GM12878 (cell line): ENCODE data around the gene IRF1.

ENCODE experiments used
- CHD1 ChIP-seq: IDR thresholded peaks from 2 replicates; pipeline ENCODE4 v1.6.1; 2012; ENCODE audit warnings: low read depth, low read length, improper control_type of control experiment
- NR2C1 ChIP-seq: fragments of 450-650 bp; IDR thresholded peaks from 2 replicates; pipeline ENCODE4 v1.6.1; 2017; ENCODE audit warnings: antibody characterized with exemption, mild to moderate bottlenecking, moderate library complexity
- POLR2A ChIP-seq: IDR thresholded peaks from 2 replicates; pipeline ENCODE4 v1.6.1; 2011; ENCODE audit warnings: low read depth, mild to moderate bottlenecking, low read length
- RAD21 ChIP-seq: IDR thresholded peaks from 2 replicates; pipeline ENCODE4 v1.6.1; 2011; ENCODE audit warnings: mild to moderate bottlenecking, low read depth, low read length, moderate library complexity; ENCODE audit not compliant: insufficient read depth
- REST ChIP-seq: IDR thresholded peaks from 2 replicates; pipeline ENCODE4 v1.6.1; 2012; ENCODE audit warnings: mild to moderate bottlenecking, low read depth, low read length
- TF ChIP-seq, protein P1 (sequence below), 3 experiments: IDR thresholded peaks in 2 of 3; conservative IDR thresholded peaks in 1 of 3; 2 replicates each; pipeline ENCODE4 v1.5.1; 2011; ENCODE audit warnings: low read depth in 3 of 3, low read length in 3 of 3, mild to moderate bottlenecking in 3 of 3, control low read depth in 2 of 3, moderate library complexity in 2 of 3, inconsistent platforms in 1 of 3, mixed read lengths in 1 of 3; ENCODE audit not compliant: control insufficient read depth in 2 of 3, insufficient read depth in 1 of 3; ENCODE audit errors: extremely low read depth in 1 of 3
- TF ChIP-seq, protein P2 (sequence below): IDR thresholded peaks from 2 replicates; pipeline ENCODE4 v1.6.1; 2011; ENCODE audit warnings: borderline replicate concordance, low read depth, mild to moderate bottlenecking, moderate library complexity, mixed read lengths, low read length; ENCODE audit not compliant: insufficient read depth; ENCODE audit errors: extremely low read length

- no peak for TF ChIP-seq REST
- TF ChIP-seq, protein P1, sequence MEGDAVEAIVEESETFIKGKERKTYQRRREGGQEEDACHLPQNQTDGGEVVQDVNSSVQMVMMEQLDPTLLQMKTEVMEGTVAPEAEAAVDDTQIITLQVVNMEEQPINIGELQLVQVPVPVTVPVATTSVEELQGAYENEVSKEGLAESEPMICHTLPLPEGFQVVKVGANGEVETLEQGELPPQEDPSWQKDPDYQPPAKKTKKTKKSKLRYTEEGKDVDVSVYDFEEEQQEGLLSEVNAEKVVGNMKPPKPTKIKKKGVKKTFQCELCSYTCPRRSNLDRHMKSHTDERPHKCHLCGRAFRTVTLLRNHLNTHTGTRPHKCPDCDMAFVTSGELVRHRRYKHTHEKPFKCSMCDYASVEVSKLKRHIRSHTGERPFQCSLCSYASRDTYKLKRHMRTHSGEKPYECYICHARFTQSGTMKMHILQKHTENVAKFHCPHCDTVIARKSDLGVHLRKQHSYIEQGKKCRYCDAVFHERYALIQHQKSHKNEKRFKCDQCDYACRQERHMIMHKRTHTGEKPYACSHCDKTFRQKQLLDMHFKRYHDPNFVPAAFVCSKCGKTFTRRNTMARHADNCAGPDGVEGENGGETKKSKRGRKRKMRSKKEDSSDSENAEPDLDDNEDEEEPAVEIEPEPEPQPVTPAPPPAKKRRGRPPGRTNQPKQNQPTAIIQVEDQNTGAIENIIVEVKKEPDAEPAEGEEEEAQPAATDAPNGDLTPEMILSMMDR (IDR thresholded peaks at IDR 0.05 in 2 of 3, conservative IDR thresholded peaks at IDR 0.05 in 1 of 3; ENCODE audit: control insufficient read depth in 2 of 3, extremely low read depth in 1 of 3, insufficient read depth in 1 of 3, low read depth in 3 of 3, low read length in 3 of 3), result no peak
- no peak for TF ChIP-seq CHD1
- TF ChIP-seq RAD21, result no peak
- TF ChIP-seq, protein P2, sequence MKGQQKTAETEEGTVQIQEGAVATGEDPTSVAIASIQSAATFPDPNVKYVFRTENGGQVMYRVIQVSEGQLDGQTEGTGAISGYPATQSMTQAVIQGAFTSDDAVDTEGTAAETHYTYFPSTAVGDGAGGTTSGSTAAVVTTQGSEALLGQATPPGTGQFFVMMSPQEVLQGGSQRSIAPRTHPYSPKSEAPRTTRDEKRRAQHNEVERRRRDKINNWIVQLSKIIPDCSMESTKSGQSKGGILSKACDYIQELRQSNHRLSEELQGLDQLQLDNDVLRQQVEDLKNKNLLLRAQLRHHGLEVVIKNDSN, result no peak
- peak; percentile 49 for TF ChIP-seq POLR2A
- no peak for TF ChIP-seq NR2C1
Observed at GRCh38 chr5:132484391-132484725, 6.2 kb downstream of the IRF1 start.
